Measurements from ENCODE around the gene PLP1.

- TF ChIP-seq, protein P1, sequence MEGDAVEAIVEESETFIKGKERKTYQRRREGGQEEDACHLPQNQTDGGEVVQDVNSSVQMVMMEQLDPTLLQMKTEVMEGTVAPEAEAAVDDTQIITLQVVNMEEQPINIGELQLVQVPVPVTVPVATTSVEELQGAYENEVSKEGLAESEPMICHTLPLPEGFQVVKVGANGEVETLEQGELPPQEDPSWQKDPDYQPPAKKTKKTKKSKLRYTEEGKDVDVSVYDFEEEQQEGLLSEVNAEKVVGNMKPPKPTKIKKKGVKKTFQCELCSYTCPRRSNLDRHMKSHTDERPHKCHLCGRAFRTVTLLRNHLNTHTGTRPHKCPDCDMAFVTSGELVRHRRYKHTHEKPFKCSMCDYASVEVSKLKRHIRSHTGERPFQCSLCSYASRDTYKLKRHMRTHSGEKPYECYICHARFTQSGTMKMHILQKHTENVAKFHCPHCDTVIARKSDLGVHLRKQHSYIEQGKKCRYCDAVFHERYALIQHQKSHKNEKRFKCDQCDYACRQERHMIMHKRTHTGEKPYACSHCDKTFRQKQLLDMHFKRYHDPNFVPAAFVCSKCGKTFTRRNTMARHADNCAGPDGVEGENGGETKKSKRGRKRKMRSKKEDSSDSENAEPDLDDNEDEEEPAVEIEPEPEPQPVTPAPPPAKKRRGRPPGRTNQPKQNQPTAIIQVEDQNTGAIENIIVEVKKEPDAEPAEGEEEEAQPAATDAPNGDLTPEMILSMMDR (IDR thresholded peaks at IDR 0.05): no peak
- no peak for TF ChIP-seq POLR2A (IDR thresholded peaks at IDR 0.05)
These were observed at the start of gene PLP1 for GRCh38 chrX:103776546-103776945.
